NCI-H1436 treated with DMSO at 0.1 percent for 48 hours (cell line): ENCODE results near the gene GRAMD1B.

ENCODE experiments used
- DNase-seq: peaks from one replicate; lab custom pipeline; 2025; lab: John Stamatoyannopoulos, UW

Gene GRAMD1B

DNA sequence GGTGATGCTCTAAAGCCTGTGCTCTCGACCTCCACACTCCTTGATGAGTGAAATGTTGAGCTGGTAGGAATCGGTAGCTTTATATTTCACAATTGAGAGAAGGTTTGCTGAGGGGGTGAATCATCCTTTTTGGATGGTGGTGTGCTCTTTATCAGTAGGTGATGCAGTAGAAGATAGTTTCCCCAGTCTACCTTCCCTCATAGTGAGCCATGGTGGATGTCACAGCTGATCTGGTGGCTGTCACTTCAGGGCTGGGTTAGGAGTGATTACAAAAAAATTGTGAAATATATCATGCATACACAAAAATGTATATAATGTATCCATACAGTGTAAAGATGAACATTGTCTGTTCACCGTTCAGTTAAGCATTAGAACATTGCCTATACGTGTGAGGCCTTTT lies 105.3 kb downstream of the GRAMD1B start:
- no peak for DNase-seq

DNA sequence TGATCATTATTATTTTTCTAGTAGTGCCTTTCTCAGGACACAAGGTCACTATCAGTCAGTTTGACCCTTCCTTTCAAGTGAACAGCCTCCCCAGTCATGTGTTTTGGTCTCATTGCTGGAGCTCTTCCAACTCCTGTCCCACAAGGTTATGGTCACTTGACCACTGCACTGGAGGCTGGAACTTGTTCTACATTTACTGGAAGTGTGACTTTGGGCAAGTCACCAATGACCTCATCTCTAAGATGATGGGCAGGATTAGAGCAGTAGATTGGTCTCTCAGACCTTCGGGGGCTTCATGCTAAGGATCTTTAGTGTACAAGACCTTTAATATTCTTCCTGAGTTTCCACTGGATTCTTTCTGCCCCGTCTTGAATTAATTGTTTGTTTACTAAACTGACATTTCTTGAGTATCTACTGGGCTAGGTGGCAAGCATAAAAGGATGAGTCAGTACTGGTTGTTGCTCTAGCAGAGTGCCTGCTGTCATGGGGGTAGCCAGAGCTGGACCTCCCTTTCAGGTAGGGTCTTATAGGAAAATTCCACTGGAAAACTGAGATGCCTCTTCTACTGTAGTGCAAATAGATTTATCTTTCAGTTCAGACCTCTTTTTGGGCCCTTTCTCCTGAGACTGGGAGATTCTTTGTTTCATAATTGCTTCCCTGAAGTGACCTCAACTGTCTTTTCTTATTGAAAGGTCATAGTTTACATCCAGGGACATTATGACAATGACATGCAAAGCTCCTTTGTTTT lies 106.8 kb downstream of the GRAMD1B start:
- no peak for DNase-seq

DNA sequence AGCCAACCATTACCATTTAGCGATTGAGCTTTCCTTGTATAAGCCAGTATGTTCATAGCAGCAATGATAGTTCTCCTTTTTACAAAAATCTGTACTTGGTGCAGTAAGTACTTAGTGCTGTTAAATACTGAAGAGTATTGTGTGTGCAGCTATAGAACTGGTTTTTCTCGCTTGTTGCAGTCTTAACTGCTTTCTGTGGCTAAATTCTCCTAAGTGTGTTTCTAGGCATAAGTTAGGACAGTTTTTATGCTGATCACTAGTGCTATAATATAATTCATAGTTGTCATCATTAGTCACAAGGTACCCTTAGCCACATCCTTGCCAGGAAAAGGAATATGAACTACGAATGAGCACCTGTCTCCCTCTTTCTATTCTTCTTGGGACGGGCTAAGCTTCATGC lies 107.7 kb downstream of the GRAMD1B start:
- DNase-seq = no peak

DNA sequence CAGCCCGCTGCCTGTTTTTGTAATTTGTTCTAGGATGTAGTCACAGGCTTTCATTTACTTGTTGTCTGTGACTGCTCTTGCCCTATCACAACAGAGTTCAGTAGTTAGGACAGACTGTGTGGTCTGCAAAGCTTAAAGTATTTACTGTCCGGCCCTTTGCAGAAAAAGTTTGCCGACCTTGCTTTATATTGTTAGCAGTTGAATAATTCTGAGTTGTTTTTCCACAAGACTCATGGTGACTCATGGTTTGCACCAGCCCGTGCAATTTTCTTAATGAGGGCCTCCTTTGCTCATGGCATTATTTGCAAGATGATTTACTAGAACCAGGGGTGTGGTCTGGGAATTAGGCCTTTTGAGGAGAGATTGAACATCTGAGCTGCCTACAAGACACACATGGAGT lies 113.7 kb downstream of the GRAMD1B start:
- no peak for DNase-seq

DNA sequence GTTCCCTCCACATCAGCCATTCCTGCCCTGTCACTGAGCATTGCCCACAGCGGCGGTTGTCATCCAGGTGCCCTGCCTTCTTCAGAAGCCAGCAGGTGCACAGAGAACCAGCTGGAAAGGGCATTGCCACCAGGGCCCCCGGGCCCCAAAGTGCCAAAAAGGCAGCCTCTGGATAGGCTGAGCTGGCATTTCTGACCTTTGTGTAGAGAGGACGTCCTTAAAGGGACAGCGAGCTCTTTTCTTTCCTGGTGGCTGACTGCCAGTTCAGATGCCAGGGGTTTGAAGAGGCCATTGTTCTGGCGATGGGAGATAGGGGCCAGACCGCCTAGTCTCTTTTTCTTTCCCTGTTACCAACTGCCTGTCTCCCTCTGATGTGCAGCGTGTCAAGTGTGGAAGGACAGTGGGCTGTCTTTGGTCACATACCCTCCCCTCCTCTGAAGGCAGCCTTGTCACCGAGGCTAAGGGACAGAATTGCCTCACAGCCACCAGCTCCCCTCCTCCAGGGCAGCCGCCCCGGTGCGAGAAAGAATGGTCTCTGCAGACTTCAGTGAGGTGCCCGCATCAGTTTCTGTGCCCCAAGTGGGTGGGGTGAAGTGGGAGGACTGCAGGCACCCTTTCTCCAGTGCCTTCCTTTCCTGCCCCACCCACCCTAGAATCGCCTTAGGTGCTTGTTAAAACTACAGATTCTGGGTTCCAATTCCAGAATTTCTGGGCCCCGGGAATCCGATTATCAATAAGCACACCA lies 114.7 kb downstream of the GRAMD1B start:
- no peak for DNase-seq

DNA sequence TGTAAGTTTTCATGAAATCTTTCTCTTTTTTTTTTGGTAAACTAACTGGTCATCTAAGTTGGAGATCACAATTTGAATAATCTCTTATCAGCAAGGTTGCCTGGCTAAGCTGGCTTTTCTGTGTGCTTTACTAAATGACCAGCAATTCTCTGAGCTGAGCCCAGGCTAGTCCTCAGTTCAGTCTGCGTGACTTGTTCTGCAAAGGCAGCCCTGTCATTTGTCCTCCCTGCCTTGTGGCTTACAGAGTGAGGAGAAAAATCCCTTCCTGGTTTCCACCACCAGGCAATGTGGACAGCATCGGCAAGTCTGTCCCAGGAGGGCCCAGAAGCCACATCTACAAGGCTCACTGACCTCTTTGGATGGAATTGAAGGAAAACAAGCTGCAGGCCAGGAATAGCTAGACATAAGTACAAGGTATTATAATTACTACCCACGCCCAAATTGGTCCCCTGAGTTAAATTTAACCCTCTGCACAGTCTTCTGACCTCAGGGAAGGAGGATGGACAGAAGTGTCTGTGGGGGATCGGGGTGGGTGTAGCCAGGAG lies 115.7 kb downstream of the GRAMD1B start:
- no peak for DNase-seq

DNA sequence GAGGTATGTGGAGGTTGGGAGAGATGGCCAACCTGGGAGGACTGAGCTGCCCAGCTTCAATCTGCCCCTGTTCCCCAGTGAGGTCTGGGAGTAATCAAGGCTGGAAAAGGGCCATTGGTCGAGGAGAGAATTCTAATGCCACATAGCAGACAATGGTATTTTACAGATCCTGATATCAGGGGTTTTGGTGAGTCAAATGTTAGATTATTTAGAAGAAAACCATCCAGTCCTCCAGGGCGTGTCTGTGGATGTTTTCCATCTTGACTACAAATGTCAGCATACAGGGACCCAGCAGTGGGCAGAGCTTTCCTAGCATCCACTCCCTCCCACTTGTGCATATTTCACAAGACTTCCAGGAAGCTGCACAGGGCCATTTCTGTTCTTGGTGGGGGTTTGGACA lies 116.4 kb downstream of the GRAMD1B start:
- DNase-seq = no peak

DNA sequence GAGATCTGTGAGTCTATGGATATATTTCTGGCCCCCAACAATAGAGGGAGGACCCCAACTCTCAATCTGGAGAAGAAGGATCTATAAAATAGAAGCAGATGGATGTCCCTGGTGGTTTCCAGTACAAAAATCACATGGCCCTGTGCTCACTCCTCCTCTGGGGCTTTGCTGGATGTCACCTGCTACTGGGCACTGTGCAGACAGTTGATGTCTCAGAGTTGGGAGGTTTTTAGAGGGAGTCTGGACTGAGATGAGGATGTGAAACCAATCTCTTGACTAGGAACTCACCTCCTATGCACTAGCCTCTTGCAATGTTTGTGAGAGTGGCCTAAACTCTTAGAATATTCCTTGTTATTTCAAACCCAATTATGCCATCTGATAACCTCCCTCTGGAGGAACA lies 117.1 kb downstream of the GRAMD1B start:
- no peak for DNase-seq

DNA sequence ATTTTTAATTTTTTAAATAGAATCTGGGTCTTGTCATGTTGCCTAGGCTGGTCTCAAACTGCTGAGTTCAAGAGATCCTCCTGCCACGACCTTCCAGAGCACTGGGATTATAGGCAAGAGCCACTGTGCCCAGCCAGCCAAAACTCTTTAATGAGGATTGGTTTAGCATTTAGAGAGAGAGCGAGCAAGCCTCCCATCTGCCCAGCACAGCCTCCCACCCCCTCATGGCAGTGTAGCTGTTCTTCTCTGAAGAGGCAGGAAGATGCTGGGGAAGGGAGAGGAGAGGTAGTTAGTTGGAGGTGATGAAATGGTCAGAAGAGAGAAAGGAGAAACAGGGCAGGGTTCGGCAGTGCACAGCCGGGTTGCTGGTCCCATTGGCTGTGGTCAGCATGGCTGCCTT lies 118.7 kb downstream of the GRAMD1B start:
- DNase-seq = no peak

DNA sequence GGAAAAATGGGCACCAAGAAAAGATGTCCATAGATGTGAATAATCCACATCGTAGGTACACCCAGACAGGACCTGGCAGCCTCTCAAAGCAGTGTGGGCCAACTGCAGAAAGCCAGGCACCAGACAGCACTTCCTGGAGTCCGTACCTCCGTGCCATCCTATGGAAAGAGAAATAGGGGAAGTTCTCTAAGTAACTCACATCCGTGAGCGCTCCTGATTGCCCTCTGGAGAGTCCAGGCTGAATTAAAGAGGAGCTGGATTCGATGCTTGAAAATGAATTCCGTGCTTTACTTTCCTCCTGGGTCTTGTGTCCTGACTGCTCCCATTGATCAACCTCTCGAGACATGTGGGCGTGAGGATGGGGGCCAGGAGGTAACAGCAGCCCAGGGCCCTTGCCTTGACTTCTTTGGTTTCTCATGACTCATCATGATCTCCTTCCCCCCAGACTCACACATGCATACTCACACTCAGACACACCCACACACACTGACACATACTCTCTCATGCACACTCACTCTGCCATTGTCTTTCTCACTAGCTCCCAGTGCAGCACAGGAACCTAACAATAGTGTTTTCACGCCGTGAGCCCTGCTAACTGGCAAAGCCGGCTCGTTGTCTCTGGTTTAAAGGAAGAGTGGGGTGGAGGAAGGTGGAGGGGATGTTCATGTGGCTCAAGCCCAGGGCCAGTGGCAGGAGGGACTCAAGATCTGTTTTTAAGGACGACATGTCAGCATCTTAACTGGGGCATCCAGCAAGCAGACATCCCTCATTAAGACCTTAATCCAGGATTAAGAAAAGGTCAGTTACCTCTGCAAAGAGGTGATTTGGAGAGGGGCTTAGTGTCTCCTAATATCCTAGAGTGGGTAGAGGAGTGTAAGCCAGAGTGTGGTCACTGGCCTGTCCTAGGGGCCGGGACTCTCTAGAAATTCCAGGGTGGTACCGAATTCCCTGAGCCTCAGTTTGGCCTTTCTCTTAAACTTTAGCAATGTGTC lies 120.2 kb downstream of the GRAMD1B start:
- no peak for DNase-seq

DNA sequence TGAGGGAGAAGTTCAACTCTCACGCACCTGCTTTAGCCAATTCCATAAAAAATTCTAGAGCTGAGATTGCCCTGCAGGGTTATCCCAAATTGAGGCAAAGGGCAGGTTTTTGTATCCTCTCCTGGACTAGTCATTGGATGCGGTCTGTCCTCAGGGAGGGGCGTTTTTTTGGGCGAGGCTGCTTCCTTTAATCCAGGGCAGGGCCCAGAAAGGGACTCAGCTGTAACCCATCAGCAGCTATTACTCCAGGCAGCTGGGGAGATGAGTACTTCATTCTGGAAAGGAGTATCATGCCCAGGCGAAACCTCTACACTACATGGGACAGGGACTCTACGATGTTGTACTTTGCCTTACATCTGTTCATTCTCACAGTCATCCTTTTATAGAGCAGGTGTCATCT lies 121.0 kb downstream of the GRAMD1B start:
- no peak for DNase-seq

DNA sequence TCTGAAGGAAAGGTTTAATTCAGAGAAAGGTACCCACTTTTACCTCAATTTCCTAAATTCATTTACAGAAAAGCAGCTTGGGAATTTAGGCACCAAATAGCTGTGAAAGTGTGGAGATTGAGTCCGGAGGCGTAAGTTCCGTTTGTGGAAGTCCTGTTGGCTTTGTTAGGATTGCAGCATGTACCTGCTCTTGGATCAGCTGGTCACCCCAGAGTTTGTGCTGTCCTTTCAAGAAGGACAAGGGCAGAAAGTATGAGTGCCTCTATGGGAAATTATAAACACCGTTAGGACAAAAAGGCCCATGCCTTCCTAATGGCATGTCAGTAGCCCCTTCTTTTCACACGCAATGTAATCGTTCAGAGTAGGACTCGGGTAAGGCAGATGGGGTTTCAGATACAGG lies 126.6 kb downstream of the GRAMD1B start:
- DNase-seq = no peak

DNA sequence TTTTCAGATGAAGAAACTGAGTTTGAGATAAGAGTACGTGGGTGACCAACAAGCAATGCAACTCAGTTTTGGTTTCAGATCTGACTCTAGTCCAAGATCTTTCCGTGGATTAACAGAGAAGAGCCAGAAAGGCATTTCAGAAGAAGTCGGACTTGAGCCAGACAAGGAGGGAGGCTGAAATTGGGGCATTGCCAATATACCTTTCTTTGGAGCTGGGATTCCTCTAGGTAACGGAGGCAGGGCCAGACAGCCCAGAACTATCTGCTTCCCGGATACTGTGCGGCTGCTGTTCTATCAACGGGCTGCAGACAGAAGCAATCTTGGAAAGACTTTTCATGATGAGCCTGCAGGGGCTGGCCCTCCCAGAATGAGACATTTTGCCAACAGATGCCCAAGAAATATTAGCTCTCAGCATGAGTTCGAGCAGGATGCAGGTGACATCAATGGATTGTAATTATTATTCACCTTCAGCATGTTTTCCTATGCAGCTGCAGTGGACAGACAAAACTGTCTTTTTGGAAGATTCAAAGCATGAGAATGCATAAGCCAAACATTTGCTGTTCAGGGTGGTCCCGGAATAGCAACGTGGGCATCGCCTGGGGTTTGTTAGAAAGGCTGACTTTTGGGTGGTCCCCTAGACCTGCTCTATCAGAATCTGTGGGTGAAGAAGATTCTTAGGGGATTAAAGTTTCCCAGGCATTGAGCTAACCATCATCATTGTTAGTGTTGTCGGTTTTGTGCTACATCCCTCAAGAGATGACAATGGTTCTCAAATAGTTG lies 128.7 kb downstream of the GRAMD1B start:
- no peak for DNase-seq

DNA sequence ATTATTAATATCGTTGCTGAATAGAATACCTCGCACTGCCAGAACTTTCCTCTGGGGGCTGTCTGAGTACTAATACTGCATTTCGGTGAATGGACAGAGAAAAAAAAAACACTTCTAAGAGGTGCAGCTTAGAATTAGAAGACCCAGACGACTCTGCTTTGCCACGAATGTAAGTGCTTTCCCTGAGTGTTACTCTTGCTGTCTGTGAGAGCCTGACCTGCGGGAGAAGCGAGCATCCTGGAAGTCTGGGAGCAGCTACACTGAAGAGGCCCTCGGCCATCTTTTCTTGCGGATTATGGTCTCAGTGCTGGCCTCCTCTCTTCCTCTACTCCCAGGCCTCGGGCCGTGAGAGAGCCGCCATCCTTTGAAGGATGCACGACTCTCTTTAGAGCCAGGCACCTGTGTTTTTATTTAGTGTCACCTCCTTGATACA lies 129.5 kb downstream of the GRAMD1B start:
- DNase-seq = no peak

DNA sequence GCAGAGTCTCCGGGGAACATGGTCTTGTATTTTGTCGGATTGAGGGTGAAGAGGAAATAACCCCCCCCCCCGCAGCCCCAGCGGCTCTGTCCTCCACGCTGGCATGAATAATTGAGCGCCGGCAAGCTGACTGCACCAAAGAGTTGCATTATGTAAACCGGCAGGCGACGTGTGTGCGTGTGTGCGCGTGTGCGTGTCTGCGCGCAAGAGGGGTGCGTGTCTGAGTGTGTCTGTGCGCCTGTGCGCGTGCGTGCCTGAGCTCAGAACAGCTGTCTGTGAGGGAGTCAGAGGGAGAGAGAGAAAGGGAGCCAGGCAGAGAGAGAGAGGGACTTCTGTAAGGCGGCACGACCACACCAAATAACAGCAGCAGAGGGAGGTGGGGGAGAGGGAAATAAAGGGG lies 129.9 kb downstream of the GRAMD1B start:
- no peak for DNase-seq

DNA sequence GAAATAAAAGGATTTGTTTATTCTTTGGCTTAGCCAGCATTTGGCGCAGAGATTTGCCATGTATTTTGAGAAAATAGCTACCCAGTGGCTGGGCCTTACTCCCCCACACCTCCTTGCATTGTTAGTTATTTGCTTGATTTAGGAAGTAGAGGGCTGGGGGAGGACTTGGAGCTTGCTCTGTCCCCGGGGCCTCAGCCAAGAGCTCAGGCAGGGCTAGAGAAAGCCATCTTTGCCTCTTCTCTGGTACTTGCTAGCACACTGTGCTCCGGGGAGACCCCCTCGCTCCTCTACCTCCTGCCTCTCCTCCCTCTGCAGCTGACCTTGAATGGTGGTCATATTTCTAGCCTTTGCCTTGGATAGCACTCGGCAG lies 131.3 kb downstream of the GRAMD1B start:
- DNase-seq = no peak

DNA sequence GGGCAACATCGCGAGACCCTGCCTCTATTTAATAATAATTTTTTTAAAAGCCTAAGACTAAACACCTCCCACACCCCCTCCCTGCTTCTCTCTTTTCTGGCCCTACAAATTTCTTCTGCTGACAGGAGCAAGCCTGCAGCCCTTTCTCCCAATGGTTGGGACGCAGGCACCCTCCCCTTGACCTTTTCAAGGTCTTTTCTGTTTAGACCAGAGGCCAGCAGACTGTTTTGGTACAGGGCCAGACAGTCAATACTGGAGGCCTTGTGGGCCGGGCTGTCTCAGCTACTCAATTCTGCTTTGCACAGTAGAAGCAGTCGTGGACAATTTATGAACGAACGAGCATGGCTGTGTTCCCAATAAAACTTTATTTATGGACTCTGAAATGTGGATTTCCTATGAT lies 132.1 kb downstream of the GRAMD1B start:
- DNase-seq = no peak

DNA sequence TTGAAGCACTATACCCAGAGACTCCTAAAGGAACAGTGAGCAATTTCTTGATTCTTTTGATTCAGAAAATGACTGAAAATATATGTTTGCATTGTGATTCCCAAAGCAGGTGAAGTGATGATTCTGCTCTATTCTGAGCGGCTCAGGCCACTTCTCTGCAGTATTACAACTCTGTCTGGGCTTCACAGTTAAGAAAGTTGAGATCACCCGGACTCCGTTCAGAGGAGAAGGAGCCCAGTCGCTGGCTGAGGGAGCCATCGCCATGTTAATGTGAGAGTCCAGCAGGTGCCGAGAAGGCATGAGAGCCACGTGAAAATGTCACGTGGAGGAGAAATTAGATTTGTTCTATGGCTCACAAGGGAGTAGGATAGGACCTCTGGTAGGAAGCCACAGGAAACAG lies 132.8 kb downstream of the GRAMD1B start:
- no peak for DNase-seq

DNA sequence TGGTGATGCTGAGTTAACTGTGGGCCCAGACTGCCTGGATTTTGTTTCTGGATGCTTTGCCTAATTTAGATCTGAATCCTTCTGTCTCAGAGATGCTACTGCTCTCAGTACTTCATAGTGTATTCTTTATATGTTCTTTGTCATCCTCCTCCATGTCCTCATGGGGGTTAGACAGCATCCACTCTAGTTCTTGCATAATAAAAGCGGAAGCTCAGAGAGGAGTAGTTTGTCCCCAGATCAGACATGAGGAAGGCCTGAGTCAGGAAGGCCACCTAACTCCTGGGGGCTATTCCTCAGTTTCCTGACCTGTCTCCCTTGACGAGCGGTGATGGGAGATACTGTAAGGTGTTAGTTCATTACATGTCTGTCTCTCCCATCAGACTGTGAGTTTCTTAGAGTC lies 134.2 kb downstream of the GRAMD1B start:
- DNase-seq = no peak

DNA sequence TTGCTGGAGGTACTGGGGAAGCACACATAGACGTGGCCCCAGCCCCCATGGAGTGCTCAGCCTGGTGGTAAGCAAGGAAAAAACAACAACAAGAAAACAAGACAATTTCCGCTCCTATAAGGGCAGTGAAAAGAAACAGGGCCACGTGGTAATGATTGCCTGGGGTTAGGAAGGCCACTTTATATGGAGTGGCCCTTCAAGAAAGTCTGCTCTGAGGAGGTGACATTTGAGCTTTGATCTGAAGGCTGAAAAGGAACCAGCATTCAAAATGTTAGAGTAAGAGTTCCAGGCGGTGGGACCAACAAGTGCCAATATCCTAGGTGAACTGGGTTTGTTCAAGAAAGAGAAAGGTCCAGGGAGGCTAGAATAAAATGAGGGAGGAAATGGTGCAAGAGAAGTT lies 136.8 kb downstream of the GRAMD1B start:
- DNase-seq = no peak

DNA sequence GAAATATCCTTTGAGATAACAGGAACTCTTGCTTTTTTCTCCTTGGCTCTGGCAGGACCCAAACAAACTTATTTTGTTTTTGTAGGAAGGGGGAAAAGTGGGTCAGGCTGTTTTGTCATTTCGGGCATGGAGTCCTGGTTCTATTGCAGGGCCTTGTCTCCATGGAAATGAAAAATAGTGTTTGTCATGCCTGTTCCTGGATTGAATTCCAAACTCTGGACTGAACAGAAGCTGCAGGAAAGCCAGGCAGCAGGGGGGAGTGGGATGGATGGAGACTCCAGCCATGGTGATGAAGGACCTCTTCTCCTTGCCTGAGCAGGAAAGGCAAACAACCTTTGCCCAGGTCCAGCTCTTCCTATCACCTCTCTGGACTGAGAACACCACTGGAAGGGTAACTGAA lies 137.4 kb downstream of the GRAMD1B start:
- DNase-seq = no peak
